ENCODE measurements around the gene LRRC9. TPM values are rescaled to one million over a fixed set of nuclear protein-coding genes. Genes with fewer than 3 reads are reported as not detected.

LRRC9 gene
- total RNA-seq, 1 experiment from 2014 or later = not detected

- intact Hi-C loops (cut with micrococcal nuclease) = no loop called here
- CTCF ChIA-PET = interaction anchor here (0.7 kb wide), 1 partner anchor 128 kb away, joined by 3 read pairs; no protein-coding TSS in a partner anchor
These were observed 131.8 kb downstream of the LRRC9 start for GRCh38 chr14:60051721-60052221.

DNA sequence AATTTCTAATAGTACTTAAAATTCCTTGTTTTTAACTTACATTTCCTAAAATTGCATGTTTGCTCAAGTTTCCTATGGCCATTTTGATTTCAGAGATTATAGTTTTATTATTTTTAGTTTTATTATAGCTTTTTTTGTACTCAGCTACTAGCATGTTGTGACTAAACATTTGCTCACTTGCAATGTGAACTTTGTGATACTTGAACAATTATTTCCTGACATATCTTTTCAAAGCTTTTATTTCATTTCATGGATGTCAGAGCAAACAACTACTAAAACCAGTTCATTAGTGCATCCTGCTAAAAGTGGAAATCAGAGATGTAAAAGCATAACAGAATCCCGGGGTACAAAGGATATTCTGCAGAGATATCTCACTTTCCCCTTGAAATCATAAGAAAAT, 138.1 kb downstream of the LRRC9 start:
- Mint-ChIP-seq H3K27me3 (ENCODE audit: insufficient read depth, unreplicated experiment) (no peaks in the 10 kb centered on the region), H3K36me3 (ENCODE audit: insufficient read depth, unreplicated experiment) (no peaks in the 10 kb centered on the region), H3K4me1 (ENCODE audit: insufficient read depth, unreplicated experiment) (peaks cover 8% of the 10 kb centered on the region), H3K4me3 (ENCODE audit: unreplicated experiment) (no peak overlapping the region), H3K27ac (ENCODE audit: low read depth, unreplicated experiment) (no peak overlapping the region), H3K9me3 (ENCODE audit: unreplicated experiment) (no peaks in the 10 kb centered on the region)
- POLR2A ChIA-PET = no interaction called here
- intact Hi-C loops (cut with micrococcal nuclease) = no loop called here
- BruUV-seq (replicated peaks) = no TSS peak
- TF ChIP-seq, protein P1, sequence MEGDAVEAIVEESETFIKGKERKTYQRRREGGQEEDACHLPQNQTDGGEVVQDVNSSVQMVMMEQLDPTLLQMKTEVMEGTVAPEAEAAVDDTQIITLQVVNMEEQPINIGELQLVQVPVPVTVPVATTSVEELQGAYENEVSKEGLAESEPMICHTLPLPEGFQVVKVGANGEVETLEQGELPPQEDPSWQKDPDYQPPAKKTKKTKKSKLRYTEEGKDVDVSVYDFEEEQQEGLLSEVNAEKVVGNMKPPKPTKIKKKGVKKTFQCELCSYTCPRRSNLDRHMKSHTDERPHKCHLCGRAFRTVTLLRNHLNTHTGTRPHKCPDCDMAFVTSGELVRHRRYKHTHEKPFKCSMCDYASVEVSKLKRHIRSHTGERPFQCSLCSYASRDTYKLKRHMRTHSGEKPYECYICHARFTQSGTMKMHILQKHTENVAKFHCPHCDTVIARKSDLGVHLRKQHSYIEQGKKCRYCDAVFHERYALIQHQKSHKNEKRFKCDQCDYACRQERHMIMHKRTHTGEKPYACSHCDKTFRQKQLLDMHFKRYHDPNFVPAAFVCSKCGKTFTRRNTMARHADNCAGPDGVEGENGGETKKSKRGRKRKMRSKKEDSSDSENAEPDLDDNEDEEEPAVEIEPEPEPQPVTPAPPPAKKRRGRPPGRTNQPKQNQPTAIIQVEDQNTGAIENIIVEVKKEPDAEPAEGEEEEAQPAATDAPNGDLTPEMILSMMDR (IDR thresholded peaks at IDR 0.05; ENCODE audit: unreplicated experiment) = no peak
- CTCF ChIA-PET = interaction anchor here (0.6 kb wide), 1 partner anchor 38 kb away, joined by 3 read pairs; no protein-coding TSS in a partner anchor
- DNase-seq (ENCODE audit: unreplicated experiment) = no peak

More at GRCh38 chr14:60051721-60052221, 131.8 kb downstream of the LRRC9 start:
- no TSS peak for BruUV-seq (replicated peaks)
- TF ChIP-seq, protein P1 (IDR thresholded peaks at IDR 0.05; ENCODE audit: unreplicated experiment) = no peak
- H3K9me3 Mint-ChIP-seq (ENCODE audit: unreplicated experiment) = peaks cover 8% of the 10 kb centered on the region
- no peaks in the 10 kb centered on the region for H3K36me3 Mint-ChIP-seq (ENCODE audit: insufficient read depth, unreplicated experiment)
- H3K4me3 Mint-ChIP-seq (ENCODE audit: unreplicated experiment) = no peak overlapping the region
- H3K27ac Mint-ChIP-seq (ENCODE audit: low read depth, unreplicated experiment) = no peak overlapping the region
- no peaks in the 10 kb centered on the region for H3K27me3 Mint-ChIP-seq (ENCODE audit: insufficient read depth, unreplicated experiment)
- POLR2A ChIA-PET = no interaction called here
- no peak for DNase-seq (ENCODE audit: unreplicated experiment)
- no peaks in the 10 kb centered on the region for H3K4me1 Mint-ChIP-seq (ENCODE audit: insufficient read depth, unreplicated experiment)

DNA sequence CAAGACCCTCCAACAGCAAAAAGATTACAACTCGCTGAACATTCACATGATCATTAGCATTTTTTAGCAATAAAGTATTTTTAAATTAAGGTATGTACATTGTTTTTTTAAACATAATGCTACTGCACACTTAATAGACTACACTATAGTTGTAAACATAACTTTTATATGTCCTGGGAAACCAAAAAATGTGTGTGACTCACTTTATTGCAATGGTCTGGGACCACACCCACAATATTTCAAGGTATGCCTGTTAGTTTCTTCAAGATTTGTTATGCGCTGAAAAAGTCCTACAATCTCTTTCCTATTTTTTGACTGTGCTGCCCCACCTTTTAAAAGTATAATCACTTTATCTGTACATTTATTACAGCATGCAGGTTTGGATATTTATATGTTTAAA, 141.4 kb downstream of the LRRC9 start:
- no peaks in the 10 kb centered on the region for H3K27me3 Mint-ChIP-seq (ENCODE audit: insufficient read depth, unreplicated experiment)
- H3K9me3 Mint-ChIP-seq (ENCODE audit: unreplicated experiment) = no peaks in the 10 kb centered on the region
- CTCF ChIA-PET = interaction anchor here (0.7 to 2.2 kb wide), 4 partner anchors 12 to 298 kb away, joined by 3 to 12 read pairs (median 6); partner anchors contain the start of gene DHRS7
- H3K36me3 Mint-ChIP-seq (ENCODE audit: insufficient read depth, unreplicated experiment) = no peaks in the 10 kb centered on the region
- TF ChIP-seq, protein P1 (IDR thresholded peaks at IDR 0.05; ENCODE audit: unreplicated experiment) = no peak
- no peak overlapping the region for H3K4me3 Mint-ChIP-seq (ENCODE audit: unreplicated experiment)
- POLR2A ChIA-PET = interaction anchor here (0.5 to 2.5 kb wide), 9 partner anchors 11 to 418 kb away, joined by 3 to 13 read pairs (median 3); partner anchors contain the start of genes DHRS7 and PCNX4
- no TSS peak for BruUV-seq (replicated peaks)
- H3K27ac Mint-ChIP-seq (ENCODE audit: low read depth, unreplicated experiment) = peak overlapping the region; percentile 68
- DNase-seq (ENCODE audit: unreplicated experiment) = peak; percentile 48
- H3K4me1 Mint-ChIP-seq (ENCODE audit: insufficient read depth, unreplicated experiment) = peaks cover 8% of the 10 kb centered on the region
- intact Hi-C loops (cut with micrococcal nuclease) = loop anchor here (5.0 kb wide), 1 partner anchor 501 kb away; no protein-coding TSS in a partner anchor

- H3K4me3 Mint-ChIP-seq (ENCODE audit: unreplicated experiment) = no peak overlapping the region
- H3K27me3 Mint-ChIP-seq (ENCODE audit: insufficient read depth, unreplicated experiment) = no peaks in the 10 kb centered on the region
- ChIA-PET CTCF (interaction anchor here (0.6 to 3.5 kb wide), 19 partner anchors 10 to 585 kb away, joined by 3 to 32 read pairs (median 4); partner anchors contain the start of gene DHRS7), POLR2A (interaction anchor here (0.6 to 1.9 kb wide), 5 partner anchors 16 to 101 kb away, joined by 3 to 9 read pairs (median 5); partner anchors contain the start of genes DHRS7 and PCNX4)
- peaks cover 8% of the 10 kb centered on the region for H3K4me1 Mint-ChIP-seq (ENCODE audit: insufficient read depth, unreplicated experiment)
- no TSS peak for BruUV-seq (replicated peaks)
- no peaks in the 10 kb centered on the region for H3K36me3 Mint-ChIP-seq (ENCODE audit: insufficient read depth, unreplicated experiment)
- no peaks in the 10 kb centered on the region for H3K9me3 Mint-ChIP-seq (ENCODE audit: unreplicated experiment)
- intact Hi-C loops (cut with micrococcal nuclease) = loop anchor here (1.0 to 5.0 kb wide), 4 partner anchors 100 to 498 kb away; partner anchors contain the start of gene DHRS7
- DNase-seq (ENCODE audit: unreplicated experiment) = peak; percentile 44
- TF ChIP-seq, protein P1 (IDR thresholded peaks at IDR 0.05; ENCODE audit: unreplicated experiment) = peak; percentile 53
- no peak overlapping the region for H3K27ac Mint-ChIP-seq (ENCODE audit: low read depth, unreplicated experiment)
These were observed 144.6 kb downstream of the LRRC9 start for GRCh38 chr14:60064491-60065072.

Data from MCF 10A (cell line).